Neuronal stem cell (in vitro differentiated cells): Measurements from ENCODE around the gene GRIP2.
A peak's percentile ranks its signal among the peaks of the same experiment; 100 is the strongest.

ENCODE experiments used
- DNase-seq: peaks from one replicate; pipeline ENCODE4 v3.0.0-alpha.2; 2013; ENCODE audit warnings: low spot score
- H2AFZ ChIP-seq: one replicate; pipeline ENCODE4 v1.6.1; 2013; ENCODE audit warnings: mild to moderate bottlenecking, low read length, inconsistent platforms
- H2AK5ac ChIP-seq: 2 replicates; pipeline ENCODE4 v1.6.1; 2013; ENCODE audit warnings: low read depth, mild to moderate bottlenecking, inconsistent platforms, low read length, moderate library complexity, mixed read lengths
- H2BK120ac ChIP-seq: 2 replicates; pipeline ENCODE4 v1.6.1; 2013; ENCODE audit warnings: low read depth, mild to moderate bottlenecking, inconsistent platforms, low read length, moderate library complexity, mixed read lengths
- H2BK12ac ChIP-seq: one replicate; pipeline ENCODE4 v1.6.1; 2013; ENCODE audit warnings: low read length, inconsistent platforms
- H2BK15ac ChIP-seq: 2 replicates; pipeline ENCODE4 v1.6.1; 2013; ENCODE audit warnings: mild to moderate bottlenecking, low read length, inconsistent platforms, mixed read lengths
- H2BK5ac ChIP-seq: one replicate; pipeline ENCODE4 v1.6.1; 2013; ENCODE audit warnings: inconsistent platforms, mild to moderate bottlenecking, low read length, moderate library complexity
- H3K14ac ChIP-seq: one replicate; pipeline ENCODE4 v1.6.1; 2013; ENCODE audit warnings: low read length, inconsistent platforms
- H3K18ac ChIP-seq: 2 replicates; pipeline ENCODE4 v1.6.1; 2013; ENCODE audit warnings: low read length, inconsistent platforms
- H3K23ac ChIP-seq: 2 replicates; pipeline ENCODE4 v1.6.1; 2013; ENCODE audit warnings: low read depth, mild to moderate bottlenecking, mixed read lengths, low read length, inconsistent platforms; ENCODE audit not compliant: poor library complexity
- H3K27ac ChIP-seq: replicated peaks from 3 replicates; pipeline ENCODE4 v1.5.1; 2013; ENCODE audit warnings: low read length, inconsistent platforms
- H3K27me3 ChIP-seq, 3 experiments: 2 replicates each; pipeline ENCODE4 v1.6.1; 2013; ENCODE audit warnings: low read length in 3 of 3, mild to moderate bottlenecking in 2 of 3, inconsistent platforms in 1 of 3, low read depth in 1 of 3, mixed read lengths in 1 of 3, moderate library complexity in 1 of 3; ENCODE audit not compliant: control insufficient read depth in 3 of 3, insufficient read depth in 3 of 3
- H3K36me3 ChIP-seq, 2 donors: replicated peaks in 1 of 2; 2 replicates each; pipeline ENCODE4 v1.6.1; 2013; ENCODE audit warnings: low read length in 2 of 2; ENCODE audit not compliant: control insufficient read depth in 2 of 2, insufficient read depth in 2 of 2
- H3K4ac ChIP-seq: 2 replicates; pipeline ENCODE4 v1.6.1; 2013; ENCODE audit warnings: inconsistent platforms, mild to moderate bottlenecking, low read length, moderate library complexity
- H3K4me1 ChIP-seq, 2 donors: 1 replicate in 1 of 2; 2 replicates in 1 of 2; pipeline ENCODE4 v1.6.1; 2013; ENCODE audit warnings: low read length in 2 of 2, low read depth in 1 of 2; ENCODE audit not compliant: control insufficient read depth in 2 of 2, insufficient read depth in 1 of 2
- H3K4me2 ChIP-seq: one replicate; pipeline ENCODE4 v1.6.1; 2013; ENCODE audit warnings: mild to moderate bottlenecking, low read length, inconsistent platforms; ENCODE audit not compliant: insufficient read depth, poor library complexity, severe bottlenecking
- H3K4me3 ChIP-seq, 2 donors: 2 replicates each; pipeline ENCODE4 v1.5.1; 2013; ENCODE audit warnings: low read length in 2 of 2, mild to moderate bottlenecking in 2 of 2, inconsistent platforms in 1 of 2, moderate library complexity in 1 of 2
- H3K79me1 ChIP-seq: one replicate; pipeline ENCODE4 v1.6.1; 2013; ENCODE audit warnings: low read depth, mild to moderate bottlenecking, inconsistent platforms, low read length, moderate library complexity
- H3K9ac ChIP-seq: one replicate; pipeline ENCODE4 v1.6.1; 2013; ENCODE audit warnings: mild to moderate bottlenecking, low read depth, low read length, inconsistent platforms; ENCODE audit not compliant: poor library complexity
- H3K9me3 ChIP-seq, 2 donors: replicated peaks in 1 of 2; 2 replicates each; pipeline versions ENCODE3 to v1.6.1; 2013; ENCODE audit warnings: low read length in 2 of 2, mild to moderate bottlenecking in 2 of 2, inconsistent platforms in 1 of 2, low read depth in 1 of 2, mixed read lengths in 1 of 2, moderate library complexity in 1 of 2; ENCODE audit not compliant: control insufficient read depth in 2 of 2, insufficient read depth in 1 of 2
- H4K8ac ChIP-seq: one replicate; pipeline ENCODE4 v1.6.1; 2013; ENCODE audit warnings: low read depth, mild to moderate bottlenecking, inconsistent platforms, low read length, moderate library complexity
- H4K91ac ChIP-seq: one replicate; pipeline ENCODE4 v1.6.1; 2013; ENCODE audit warnings: low read length, low read depth, mild to moderate bottlenecking, inconsistent platforms; ENCODE audit not compliant: poor library complexity
- WGBS, 2 donors: extraction: QIAGEN DNeasy Blood & Tissue Kit; methylation state at CpG; one replicate each; pipeline ENCODE4 v1.1.7; 2013; ENCODE audit warnings: missing lambda C conversion rate in 2 of 2, mixed read lengths in 1 of 2; ENCODE audit not compliant: insufficient read length in 2 of 2, insufficient replicate concordance in 1 of 2; ENCODE audit errors: extremely low coverage in 2 of 2; 5-methylcytosine and 5-hydroxymethylcytosine counted together

The GRIP2 gene

DNA sequence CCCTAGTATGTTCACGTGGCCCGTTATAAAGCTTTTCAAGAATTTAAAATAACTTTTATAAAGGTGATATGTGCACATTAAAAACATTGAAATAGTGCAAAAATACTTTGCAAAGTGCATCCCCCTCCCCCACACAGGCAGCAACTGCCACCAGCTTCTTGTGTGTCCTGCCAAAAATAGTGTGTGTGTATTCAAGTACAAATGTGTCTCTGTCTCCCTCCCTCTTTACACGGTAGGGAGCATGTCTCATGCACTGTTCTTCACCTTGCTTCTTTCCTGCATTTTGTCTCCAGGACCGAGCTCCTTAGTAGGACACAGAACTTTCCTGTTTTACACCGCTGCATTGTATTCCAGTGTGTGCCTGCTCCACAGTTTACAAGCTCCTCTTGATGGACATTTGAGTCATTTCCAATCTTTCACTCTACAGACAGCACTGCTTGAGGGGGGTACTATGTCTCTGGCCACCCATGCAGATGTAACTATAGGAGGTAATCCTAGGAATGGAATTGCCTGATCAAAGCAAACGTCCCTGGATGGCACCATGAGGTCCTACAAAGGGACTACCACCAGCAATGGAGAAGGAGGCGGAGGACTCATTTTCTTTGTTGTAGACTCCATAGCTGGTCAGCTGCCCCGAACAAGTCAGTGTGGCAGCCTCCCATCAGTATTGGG lies 85.4 kb downstream of the GRIP2 start:
- Histone ChIP-seq H3K36me3 (peaks cover 0 to 34% of the 10 kb centered on the region in 2 donors), H3K27me3 (no peaks in the 10 kb centered on the region), H2AFZ (no peak overlapping the region), H4K8ac (no peak overlapping the region), H2BK15ac (no peak overlapping the region), H2BK120ac (no peak overlapping the region), H3K79me1 (no peaks in the 10 kb centered on the region), H3K4me3 (no peak overlapping the region), H2BK5ac (no peak overlapping the region), H3K14ac (no peak overlapping the region), H3K9ac (no peak overlapping the region), H2AK5ac (no peak overlapping the region), H3K9me3 (peaks cover 0 to 2% of the 10 kb centered on the region in 2 donors), H3K23ac (no peak overlapping the region), H3K27ac (no peak overlapping the region), H2BK12ac (no peak overlapping the region), H3K4me1 (peaks cover 8 to 13% of the 10 kb centered on the region in 2 donors), H3K4me2 (no peak overlapping the region), H3K18ac (no peak overlapping the region), H3K4ac (no peak overlapping the region), H4K91ac (no peak overlapping the region)
- no CpG with 5 or more reads among the region's 8 CpGs for WGBS, 2 donors
- no peak for DNase-seq

DNA sequence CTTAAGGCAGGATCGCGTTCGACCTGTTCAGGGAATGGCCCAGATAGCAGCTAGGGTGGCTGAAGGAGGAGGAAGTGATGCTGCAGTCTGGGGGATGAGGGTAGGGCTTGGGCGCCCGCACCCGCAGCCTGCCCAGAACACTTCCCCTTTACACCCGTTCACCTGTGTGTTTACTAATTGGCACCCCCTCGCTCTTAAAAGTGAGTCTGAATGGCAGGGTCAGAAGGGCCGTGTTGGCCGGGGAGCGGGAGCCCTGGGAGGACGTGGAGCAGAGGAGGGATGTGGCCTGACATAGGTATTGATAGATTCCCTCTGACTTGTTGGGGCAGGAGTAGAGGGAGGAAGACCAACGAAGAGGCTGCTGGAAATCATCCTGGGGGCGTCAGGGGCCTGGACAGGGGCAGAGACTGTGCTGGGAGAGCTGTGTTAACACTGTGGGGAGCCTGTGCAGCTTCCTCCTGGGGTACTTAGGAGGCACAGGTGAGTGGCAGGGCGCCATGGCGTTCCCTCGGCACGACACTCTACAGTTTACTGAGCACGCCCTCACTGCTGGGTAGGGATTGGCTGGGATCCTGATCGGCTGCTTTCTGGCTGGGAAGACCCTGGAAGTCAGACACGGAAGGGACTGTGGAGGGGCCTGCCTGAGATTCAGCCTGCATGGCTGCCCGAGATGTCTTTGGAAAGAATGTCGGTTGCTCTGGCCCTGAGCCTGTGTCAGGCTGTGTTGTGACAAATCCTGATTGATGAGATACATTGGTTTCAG lies 86.1 kb downstream of the GRIP2 start:
- Histone ChIP-seq H2BK12ac (no peak overlapping the region), H2BK15ac (no peak overlapping the region), H4K91ac (no peak overlapping the region), H3K79me1 (no peaks in the 10 kb centered on the region), H3K9ac (no peak overlapping the region), H3K18ac (peak overlapping the region; percentile 35), H3K27ac (no peak overlapping the region), H3K9me3 (peaks cover 0 to 2% of the 10 kb centered on the region in 2 donors), H2BK5ac (no peak overlapping the region), H3K14ac (peak overlapping the region; percentile 11), H3K27me3 (no peaks in the 10 kb centered on the region), H2AFZ (no peak overlapping the region), H3K4ac (no peak overlapping the region), H3K23ac (no peak overlapping the region), H3K4me1 (peaks cover 8 to 13% of the 10 kb centered on the region in 2 donors), H3K4me3 (no peak overlapping the region), H2AK5ac (no peak overlapping the region), H4K8ac (no peak overlapping the region), H2BK120ac (no peak overlapping the region), H3K36me3 (peaks cover 0 to 34% of the 10 kb centered on the region in 2 donors), H3K4me2 (no peak overlapping the region)
- WGBS, 2 donors, result no CpG with 5 or more reads among the region's 23 CpGs
- no peak for DNase-seq

DNA sequence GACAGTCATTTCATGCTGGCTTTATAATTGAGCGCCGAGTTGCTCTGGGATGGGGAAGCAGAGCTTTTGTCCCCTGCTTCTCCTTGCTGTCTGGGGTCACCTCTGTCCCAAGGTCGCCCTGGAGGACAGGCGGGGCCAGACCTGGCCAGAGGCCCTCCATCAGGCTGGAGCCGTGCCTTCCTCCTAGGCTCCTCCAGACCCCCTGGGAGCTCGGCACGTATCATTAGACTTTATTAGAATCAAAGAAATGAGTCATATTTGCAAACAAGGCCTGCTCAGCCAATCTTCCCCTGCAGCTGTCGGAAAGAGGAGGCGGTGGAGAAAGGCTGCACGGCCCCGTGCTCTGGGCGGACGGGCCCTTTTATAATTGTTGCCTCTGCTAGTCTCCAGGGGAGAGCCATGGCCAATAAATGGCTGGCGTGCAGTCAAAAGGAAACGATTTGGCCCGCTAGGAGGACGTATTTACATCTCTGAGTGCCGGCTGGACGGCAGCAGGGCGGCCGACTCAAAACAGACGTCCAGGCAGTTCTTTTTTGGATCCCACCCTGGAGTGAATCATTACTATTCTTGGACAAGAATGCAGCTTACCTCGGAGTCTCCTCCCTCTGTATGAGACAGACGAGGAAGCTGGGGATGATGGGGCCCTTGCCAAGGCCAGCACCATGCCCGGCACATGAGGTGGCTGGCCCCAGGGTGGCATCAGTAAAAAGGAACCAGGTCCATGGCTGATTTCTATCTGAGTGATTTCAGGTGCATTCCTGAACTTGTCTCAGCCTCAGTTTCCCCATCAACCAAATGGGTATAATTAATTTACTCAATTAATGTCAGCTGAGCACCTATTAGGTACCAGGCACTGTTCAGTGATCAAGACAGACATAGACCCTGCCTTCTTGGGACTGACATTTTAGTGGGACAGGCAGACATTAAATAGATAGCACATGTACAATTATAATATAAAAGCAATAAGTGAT lies 87.1 kb downstream of the GRIP2 start:
- Histone ChIP-seq H4K8ac (no peak overlapping the region), H3K4me2 (no peak overlapping the region), H2BK120ac (no peak overlapping the region), H3K79me1 (no peaks in the 10 kb centered on the region), H3K18ac (no peak overlapping the region), H2BK5ac (no peak overlapping the region), H2AFZ (peak overlapping the region; percentile 85), H2BK15ac (no peak overlapping the region), H2BK12ac (no peak overlapping the region), H3K23ac (no peak overlapping the region), H3K9ac (no peak overlapping the region), H3K14ac (no peak overlapping the region), H3K27ac (no peak overlapping the region), H2AK5ac (no peak overlapping the region), H4K91ac (no peak overlapping the region), H3K4me1 (peaks cover 5 to 13% of the 10 kb centered on the region in 2 donors), H3K4ac (no peak overlapping the region), H3K27me3 (no peaks in the 10 kb centered on the region), H3K9me3 (peaks cover 3 to 4% of the 10 kb centered on the region in 2 donors), H3K36me3 (peaks cover 10 to 37% of the 10 kb centered on the region in 2 donors), H3K4me3 (peak overlapping the region in 1 of 2 donors; percentile 1)
- no CpG with 5 or more reads among the region's 25 CpGs for WGBS, 2 donors
- no peak for DNase-seq
